NCI-H2227 (cell line): Measurements from ENCODE around the gene ATP2A1.
A peak's percentile ranks its signal among the peaks of the same experiment; 100 is the strongest.
"Not testable (repeated sequence)": the region's sequence is repeated elsewhere in the genome, so short reads cannot be mapped to it uniquely, and the experiment has no call there.

Source experiments
- DNase-seq: peaks from one replicate; lab custom pipeline; 2025; ENCODE audit not compliant: unreplicated experiment; lab: John Stamatoyannopoulos, UW

ATP2A1 gene

DNA sequence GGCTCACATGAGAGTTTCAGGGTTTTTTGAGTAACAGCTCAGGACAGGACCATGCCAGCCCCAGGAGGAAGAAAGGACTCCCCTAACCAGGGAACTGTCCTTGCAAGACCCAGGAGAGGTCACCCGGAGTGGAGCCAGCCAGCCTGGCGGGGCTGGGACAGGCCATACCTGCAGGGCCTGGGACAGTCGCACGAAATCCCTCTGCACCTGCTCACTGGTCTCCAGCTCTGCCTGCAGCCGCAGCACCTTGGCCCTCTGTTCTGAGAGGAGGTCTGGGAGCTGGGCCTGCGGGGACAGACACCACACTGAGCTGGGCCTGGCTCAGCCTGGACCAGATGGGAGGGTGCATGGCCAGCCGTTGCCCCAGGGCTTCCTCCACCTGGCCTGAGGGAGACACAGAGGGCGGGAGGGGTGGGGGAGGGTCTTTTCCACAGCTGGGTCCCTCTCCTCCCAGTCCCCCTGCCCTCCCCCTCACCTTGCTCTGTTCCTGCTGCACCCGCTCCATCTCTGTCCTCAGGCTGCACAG lies 27.0 kb downstream of the ATP2A1 start:
- DNase-seq: no peak

DNA sequence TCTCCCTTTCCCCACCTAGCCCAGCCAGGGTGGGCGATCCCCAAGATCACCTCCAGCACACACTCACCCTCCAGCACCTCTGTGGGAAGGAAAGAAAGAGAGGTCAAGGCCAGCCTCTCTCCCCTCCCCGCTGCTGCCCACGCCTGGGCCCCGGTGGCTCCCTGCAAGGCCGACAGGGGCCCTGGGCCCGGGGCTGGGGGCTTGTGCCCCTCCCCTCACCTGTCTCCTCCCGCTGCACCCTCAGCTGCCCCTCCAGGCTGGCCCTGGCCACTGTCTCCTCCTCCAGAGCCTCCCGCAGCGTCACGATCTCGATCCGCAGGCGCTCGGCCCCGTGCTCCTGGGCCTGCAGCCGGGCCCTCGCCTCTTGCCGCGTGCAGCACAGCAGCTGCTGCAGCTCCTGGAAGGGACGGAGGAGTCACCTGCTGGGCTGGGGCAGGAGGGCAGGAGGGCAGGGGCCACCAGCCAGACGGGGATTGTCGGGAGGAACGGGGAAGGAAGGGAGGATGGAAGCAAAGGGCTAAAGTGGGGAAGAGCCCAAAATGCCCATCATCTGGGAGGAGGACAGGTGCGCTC lies 27.6 kb downstream of the ATP2A1 start:
- DNase-seq: no peak

DNA sequence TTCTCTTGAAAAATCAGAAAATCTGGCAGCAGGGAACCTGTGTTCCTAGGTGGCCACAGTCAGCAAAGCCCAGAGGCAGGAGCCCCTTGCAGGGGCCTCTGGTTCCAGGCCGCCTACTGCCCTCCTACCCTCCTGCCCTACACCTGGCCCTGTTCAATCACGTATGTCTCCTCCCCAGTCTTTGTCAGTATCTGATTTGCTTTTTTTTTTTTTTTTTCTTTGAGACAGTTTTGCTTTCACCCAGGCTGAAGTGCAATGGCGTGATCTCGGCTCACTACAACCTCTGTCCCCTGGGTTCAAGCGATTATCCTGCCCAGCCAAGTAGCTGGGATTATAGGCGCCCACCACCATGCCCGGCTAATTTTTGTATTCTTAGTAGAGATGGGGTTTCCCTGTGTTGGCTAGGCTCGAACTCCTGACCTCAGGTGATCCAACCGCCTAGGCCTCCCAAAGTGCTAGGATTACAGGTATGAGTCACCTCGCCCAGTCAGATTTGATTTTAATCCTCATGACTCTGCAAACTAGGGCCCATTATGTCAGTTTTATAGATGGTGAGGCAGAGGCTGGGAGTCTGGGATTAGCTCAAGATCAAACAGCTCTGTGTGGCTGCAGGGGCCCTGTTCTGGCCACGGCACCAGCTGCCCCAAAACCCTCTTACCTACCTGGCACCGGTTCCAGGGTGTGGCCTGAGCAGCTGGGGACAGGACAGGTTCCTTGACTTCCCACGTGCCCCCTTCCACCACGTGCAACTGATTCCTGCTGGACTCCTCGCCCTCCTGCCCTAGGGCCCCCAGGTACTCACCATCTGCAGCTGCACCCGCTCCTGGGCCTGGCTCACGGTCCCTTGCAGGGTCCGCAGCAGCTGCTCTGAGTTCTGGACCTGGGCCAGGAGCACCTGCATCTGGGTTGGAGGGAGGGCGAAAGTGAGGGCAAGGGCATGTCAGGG lies 32.1 kb downstream of the ATP2A1 start:
- DNase-seq: no peak

DNA sequence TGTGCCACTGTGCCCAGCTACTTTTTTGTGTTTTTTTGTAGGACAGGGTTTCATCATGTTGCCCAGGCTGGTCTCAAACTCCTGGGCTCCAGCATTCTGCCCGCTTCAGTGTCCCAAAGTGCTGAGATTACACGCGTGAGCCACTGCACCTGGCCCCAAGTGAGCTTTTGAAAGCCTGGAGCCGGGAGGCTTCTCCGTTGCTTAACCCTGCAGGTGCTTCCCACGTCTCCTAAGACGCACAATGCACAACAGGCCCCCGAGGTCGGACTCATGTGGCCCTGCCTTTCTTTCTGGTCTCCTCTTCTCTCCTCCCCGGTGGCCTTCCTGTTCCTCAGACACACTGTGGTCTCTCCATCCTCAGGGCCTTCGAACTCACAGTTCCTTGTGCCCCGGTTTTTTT lies 34.3 kb downstream of the ATP2A1 start:
- no peak for DNase-seq

DNA sequence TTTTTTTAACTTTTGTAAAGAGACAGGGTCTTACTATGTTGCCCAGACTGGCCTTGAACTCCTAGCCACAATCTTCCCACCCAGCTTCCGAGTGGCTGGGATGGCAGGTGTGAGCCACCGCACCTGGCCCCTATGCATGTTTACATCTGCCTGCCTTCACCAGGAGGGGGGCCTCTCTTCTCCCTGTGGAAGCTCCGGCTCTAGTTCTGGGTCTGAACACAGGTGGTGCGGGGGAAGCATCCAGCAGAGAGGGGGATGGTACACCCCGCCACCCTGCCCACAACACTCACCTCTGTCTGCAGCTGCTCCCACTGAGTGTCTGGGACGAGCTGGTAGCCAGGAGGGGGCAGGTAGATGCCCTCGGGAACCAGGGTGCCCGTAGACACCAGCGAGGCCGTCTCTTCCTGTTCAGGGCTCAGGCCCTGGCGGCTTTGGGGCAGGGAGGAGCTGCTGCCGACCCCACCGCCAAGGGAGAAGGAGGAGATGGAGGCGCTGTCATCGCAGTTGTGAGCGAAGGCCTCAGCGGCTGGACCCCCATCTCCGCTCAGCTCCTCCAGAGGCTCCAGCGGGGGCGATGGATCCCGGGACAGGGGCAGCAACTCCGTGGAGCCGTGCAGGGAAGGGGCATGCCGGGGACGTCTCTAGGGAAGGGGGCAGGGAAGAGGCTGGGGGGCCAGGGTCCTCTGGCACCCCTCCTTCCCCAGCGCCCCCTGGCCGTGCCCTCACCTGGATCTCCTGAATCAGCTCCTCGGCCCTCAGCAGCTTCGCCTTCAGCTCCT lies 35.8 kb downstream of the ATP2A1 start:
- no peak for DNase-seq

DNA sequence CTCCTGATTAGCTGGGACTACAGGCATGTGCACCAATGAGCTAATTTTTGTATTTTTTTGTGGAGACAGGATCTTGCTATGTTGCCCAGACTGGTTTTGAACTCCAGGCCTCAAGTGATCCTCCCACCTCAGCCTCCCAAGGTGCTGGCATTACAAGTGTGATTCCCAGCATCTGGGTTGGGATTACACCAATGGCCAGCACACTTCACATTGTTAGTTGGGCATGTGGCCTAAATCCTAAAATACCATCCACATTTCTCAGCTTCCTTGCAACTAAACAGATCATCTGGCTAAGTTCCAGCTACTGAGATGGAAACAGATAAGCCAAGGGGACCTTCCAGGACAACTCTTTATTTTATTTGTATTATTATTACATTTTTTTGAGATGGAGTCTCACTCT lies 36.9 kb downstream of the ATP2A1 start:
- DNase-seq: no peak

DNA sequence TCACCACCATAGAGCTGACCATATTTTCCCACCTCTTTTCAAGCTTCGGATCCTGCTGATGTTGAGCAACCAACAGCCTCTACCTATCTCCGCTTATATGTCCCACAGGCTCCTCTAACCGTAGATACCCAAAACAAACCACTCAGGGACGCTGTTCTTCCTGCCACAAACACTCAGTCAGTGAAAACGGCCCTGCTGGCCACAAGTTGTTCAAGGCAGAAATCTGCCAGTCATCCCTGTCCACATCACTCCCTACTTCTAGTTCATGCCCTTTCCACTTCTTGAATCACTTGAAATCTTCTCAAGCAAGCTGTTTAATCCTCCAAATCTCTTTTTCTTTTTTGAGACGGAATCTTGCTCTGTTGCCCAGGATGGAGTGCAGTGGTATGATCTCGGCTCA lies 38.8 kb downstream of the ATP2A1 start:
- no peak for DNase-seq

DNA sequence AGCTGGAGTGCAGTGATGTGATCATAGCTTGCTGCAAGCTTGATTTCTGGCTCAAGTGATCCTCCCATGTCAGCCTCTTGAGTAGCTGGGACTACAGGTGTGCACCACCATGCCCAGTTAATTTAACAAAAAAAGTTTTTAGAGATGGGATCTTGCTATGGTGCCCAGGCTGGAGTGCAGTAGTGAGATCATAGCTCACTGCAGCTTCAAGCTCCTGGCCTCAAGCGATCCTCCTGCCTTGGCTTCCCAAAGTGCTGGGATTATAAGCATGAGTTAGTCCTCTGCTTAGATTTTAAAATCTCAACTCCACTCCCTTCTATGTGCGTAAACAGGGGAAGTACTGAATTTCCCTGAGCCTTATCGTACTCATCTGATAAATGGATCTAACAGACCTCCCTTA lies 40.4 kb downstream of the ATP2A1 start:
- no peak for DNase-seq

DNA sequence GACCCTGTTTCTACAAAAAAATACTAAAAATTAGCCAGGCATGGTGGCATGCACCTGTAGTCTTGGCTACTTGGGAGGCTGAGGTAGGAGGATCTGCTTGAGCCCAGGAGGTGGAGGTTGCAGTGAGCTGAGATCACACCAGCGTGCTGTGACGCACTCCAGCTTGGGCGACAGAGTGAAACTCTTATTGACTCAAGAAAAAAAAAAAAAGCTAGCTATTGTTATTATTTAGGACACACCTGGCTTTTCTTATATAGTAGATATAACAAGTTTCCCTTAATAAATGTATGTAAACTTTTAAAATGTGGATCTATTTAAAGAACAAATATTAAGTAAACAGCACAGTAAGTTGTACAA lies 44.9 kb downstream of the ATP2A1 start:
- DNase-seq: no peak

DNA sequence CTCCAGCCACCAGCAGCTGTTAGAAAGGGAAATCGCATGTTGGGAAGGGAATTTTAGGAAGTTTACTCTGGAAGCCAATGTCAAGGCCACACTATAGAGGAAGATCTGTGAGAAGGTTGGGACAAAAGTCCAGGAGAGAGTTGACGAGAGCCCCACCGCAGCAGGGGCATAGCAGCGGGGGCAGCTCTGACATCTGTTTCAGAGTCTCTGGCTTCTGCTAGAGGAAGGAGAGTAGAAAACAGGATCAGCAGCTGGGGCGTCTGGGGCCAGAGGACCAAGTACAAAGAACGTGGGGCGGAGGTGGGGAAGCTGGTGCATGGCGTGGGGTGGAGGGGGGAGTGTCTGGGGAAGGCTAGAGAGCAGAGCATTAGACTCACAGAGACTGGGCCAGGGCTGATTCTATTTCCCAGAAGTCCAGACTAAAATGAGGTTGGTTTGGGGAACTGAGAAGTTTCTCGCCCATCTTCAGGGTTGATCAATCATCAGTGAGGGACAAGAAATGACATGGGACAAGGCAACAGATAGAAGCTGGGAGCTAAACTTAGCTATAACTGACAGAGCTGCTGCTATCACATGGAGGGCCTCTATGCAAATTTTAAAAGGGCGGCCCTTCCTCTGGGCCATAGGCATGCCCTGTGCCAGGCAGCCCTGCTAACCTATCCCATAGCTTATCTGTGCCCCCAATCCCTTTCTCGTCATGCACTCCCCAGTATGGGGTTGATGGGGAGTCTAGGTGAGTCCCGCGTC lies 45.5 kb downstream of the ATP2A1 start:
- DNase-seq: no peak

DNA sequence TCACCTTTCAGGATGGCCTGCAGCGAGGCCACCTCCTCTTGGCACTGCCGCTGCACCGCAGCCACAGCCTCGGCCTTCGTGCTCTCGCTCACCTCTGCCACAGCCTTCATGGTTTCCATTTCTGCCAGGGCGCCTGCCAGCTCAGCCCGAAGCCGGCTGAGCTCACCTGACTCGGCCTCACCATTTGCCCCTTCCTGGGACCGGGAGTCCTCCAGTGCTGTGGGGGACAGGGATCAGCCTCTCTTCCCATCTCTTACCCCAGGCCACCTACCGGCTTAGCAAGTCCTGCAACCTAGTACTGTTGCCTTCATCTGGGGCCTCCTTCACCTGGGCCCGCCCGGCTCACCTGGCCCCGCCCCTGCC lies 46.1 kb downstream of the ATP2A1 start:
- no peak for DNase-seq

DNA sequence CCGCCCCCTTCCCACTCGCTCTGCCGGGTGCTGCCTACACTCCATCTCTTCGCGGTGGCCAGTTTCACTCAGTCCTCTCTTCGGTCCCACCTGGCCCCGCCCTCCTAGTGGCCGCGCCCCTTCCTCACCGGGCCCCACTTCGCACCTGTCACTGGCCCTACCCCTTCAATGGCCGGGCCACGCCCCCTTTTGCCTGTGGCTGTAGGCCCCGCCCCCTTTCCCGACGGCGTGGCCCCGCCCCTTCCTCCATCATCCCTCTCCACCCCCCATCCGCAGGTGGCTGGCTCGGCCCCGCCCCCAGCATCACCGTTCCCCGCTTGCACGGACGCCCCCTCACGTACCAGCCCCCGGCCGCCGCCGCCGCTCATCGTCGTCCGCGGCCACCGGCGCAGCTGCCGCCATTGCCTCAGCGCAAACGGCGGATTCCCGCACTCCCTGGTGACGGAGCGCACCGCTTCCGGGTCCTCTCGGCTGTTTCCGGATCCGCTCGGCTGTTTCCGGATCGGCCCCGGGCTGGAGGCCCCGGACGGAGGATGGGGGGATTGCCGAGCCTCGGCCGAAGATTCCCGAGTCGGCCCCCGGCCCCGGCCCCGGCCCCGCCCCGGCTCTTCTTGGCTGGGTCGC lies 46.6 kb downstream of the ATP2A1 start, which contains the start of gene RABEP2:
Gene RABEP2, minus strand, starts transcription at position 477 of the 624 bp plus-strand sequence. Its CDS starts 75 bp downstream, at position 402.
- DNase-seq: peak; percentile 94

DNA sequence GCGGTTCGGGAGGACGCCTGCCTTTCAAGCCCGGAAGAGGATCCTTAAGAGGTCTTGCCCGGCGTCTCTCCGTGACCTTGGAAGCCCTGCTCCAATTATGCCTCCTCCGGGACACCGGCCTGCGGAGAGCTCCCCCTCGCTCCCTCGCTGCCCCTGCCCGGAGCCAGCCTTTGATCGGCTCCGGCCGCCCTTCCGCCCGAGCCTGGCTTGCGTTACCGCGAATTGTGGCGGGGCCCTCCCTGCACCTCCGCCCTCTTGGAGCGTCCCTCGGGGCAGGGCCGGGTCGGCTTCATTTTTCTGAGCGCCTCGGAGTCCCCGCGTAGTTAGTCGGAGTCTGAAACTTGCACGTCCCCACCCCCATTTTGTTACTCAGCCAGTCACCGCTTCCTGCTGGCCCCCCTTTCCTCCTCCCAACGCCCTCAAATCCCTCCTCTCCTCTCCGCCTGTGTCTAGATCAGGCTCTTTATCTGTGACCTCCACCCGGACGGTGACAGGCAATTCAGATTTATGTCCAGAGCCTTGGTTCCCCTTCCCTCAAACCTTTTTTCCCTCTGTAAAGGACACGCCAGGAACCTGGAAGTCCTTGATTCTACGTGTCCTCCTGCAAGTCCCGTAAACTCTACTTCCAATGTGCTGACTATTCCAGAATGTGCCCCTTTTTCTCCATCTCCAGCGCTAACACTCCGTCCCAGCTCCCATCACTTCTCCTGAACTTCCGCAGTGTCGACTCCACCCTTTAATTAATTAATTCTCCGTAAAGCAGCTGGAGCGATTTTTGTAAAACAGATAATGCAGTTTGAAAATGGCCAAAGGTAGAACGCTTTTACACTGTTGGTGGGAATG lies 47.3 kb downstream of the ATP2A1 start:
- DNase-seq: peak; percentile 81

DNA sequence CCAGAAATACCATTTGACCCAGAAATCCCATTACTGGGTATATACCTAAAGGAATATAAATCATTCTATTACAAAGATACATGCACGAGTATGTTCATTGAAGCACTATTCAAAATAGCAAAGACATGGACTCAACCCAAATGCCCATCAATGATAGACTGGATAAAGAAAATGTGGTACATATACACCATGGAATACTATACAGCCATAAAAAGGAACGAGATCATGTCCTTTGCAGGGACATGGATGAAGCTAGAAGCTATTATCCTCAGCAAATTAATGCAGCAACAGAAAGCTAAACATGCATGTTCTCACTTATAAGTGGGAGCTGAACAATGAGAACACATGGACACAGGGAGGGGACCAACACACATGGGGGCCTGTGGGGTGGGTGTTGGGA lies 48.0 kb downstream of the ATP2A1 start:
- DNase-seq: not testable (repeated sequence)

DNA sequence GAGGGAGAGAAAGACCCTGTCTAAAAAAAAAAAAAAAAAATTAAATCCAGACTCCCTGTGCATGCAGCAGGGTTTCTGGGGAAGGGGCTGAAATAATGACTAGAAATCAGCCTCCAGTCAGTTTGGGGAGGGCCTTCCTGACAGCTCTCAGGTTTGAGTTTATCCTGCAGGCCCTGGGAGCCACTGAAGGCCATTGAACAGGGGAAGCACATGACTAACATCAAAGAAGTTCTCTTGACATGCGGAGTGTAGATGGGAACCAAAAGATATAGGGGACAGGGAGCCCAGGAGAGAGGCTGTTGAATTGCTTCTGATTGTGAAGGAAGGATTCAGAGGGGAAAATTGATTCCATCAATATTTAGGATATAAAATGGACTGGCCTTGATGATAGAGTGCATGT lies 49.5 kb downstream of the ATP2A1 start:
- no peak for DNase-seq

DNA sequence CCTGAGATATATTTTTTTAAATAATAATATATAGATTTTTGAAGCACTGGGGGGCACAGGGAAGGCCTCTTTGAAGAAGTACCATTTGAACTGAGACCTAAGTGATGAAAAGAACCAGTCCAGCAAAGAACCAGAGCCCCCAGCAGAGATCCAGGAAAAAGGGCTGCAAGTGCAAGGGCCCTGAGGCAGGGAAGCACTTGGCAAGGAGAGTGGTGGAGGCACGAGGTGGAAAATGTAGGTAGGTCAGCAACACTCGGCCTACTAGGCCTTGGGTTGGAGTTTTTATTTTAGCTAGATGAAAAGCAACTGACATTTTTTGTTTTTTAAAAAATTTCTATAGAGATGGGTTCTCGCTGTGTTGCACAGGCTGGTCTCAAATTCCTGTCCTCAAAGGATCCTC lies 51.9 kb downstream of the ATP2A1 start:
- no peak for DNase-seq

DNA sequence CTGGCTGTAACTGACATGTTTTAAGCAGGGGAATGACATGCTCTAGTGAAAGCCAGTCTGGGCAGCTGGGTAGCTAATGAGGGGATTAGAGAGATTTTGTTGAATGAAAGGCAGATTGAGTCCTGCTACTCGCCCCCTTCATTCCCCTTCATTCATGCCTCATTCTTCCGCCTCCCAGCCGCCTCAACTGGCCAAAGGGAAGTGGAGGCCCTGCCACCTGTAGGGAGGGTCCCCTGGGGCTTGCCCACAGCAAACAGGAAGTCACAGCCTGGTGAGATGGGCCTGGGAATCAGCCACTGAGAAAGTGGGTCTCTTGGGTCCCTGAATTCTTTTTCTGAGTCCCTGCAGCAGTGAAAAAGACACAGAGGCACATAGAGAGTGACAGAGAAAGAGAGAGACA lies 52.4 kb downstream of the ATP2A1 start:
- no peak for DNase-seq

DNA sequence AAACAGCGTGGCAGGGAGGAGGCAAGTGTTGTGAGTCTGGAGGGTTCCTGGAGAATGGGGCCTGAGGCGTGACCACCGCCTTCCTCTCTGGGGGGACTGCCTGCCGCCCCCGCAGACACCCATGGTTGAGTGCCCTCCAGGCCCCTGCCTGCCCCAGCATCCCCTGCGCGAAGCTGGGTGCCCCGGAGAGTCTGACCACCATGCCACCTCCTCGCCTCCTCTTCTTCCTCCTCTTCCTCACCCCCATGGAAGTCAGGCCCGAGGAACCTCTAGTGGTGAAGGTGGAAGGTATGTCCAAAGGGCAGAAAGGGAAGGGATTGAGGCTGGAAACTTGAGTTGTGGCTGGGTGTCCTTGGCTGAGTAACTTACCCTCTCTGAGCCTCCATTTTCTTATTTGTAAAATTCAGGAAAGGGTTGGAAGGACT lies 53.5 kb downstream of the ATP2A1 start, which contains the start of gene CD19:
Gene CD19, plus strand, starts transcription at position 171 of the 425 bp plus-strand sequence. Its CDS starts 30 bp downstream, at position 201.
- no peak for DNase-seq
